NCI-H2196 treated with DMSO at 0.1 percent for 48 hours (cell line): ENCODE measurements around the gene ABHD12.
A peak's percentile ranks its signal among the peaks of the same experiment; 100 is the strongest.

Experiments used
- DNase-seq: peaks from one replicate; lab custom pipeline; 2025; ENCODE audit not compliant: unreplicated experiment; lab: John Stamatoyannopoulos, UW

The ABHD12 gene

GRCh38 chr20:25309395-25310267, 81.0 kb downstream of the ABHD12 start:
- DNase-seq: peak; percentile 63

GRCh38 chr20:25308671-25309394, 81.8 kb downstream of the ABHD12 start:
- no peak for DNase-seq

- DNase-seq: no peak
Observed at GRCh38 chr20:25308083-25308491, 82.5 kb downstream of the ABHD12 start.

- no peak for DNase-seq
Observed at GRCh38 chr20:25306991-25307903, 83.4 kb downstream of the ABHD12 start.

- no peak for DNase-seq
Observed at GRCh38 chr20:25304025-25304549, 86.5 kb downstream of the ABHD12 start.

GRCh38 chr20:25303292-25304024, 87.2 kb downstream of the ABHD12 start:
- DNase-seq: no peak

- DNase-seq: no peak
Observed at GRCh38 chr20:25302596-25302995, 88.0 kb downstream of the ABHD12 start.

GRCh38 chr20:25301357-25301920, 89.2 kb downstream of the ABHD12 start:
- DNase-seq: no peak

GRCh38 chr20:25300496-25301170, 90.0 kb downstream of the ABHD12 start:
- DNase-seq: no peak

GRCh38 chr20:25299806-25300205, 90.8 kb downstream of the ABHD12 start:
- no peak for DNase-seq

GRCh38 chr20:25297141-25297905, 93.3 kb downstream of the ABHD12 start:
- no peak for DNase-seq

- DNase-seq: no peak
Observed at GRCh38 chr20:25296094-25297093, 94.2 kb downstream of the ABHD12 start.

- DNase-seq: no peak
Observed at GRCh38 chr20:25295386-25296093, 95.1 kb downstream of the ABHD12 start.

GRCh38 chr20:25294459-25295385, 95.9 kb downstream of the ABHD12 start:
- DNase-seq: peak; percentile 11

GRCh38 chr20:25293910-25294458, 96.7 kb downstream of the ABHD12 start:
- no peak for DNase-seq
